Epithelial cell of proximal tubule (primary cell): Measurements from ENCODE around the gene NRAP. TPM values are rescaled to one million over a fixed set of nuclear protein-coding genes. Genes with fewer than 3 reads are reported as not detected.

Experiments
- DNase-seq: peaks from one replicate; pipeline ENCODE4 v3.0.0-alpha.2; 2011; ENCODE audit warnings: low read depth
- H3K4me3 ChIP-seq: 2 replicates; pipeline ENCODE4 v1.5.1; 2011; ENCODE audit warnings: low read depth, mild to moderate bottlenecking, low read length
- total RNA-seq: library from RNA; depleted of rRNA; stranded (reverse); fragments of >200 nt; gene quantifications from 2 replicates; pipeline ENCODE4 v1.2.3, GENCODE V29; 2015
- TF ChIP-seq, protein P1 (sequence below): conservative IDR thresholded peaks from 2 replicates; pipeline ENCODE4 v1.5.1; 2012; ENCODE audit warnings: low read depth, mild to moderate bottlenecking, low read length

NRAP gene
- total RNA-seq, 1 donor from 2014 or later: not detected

GRCh38 chr10:113617086-113617485 is 46.8 kb downstream of the NRAP start:
- H3K4me3 ChIP-seq: no peak overlapping the region
- TF ChIP-seq, protein P1, sequence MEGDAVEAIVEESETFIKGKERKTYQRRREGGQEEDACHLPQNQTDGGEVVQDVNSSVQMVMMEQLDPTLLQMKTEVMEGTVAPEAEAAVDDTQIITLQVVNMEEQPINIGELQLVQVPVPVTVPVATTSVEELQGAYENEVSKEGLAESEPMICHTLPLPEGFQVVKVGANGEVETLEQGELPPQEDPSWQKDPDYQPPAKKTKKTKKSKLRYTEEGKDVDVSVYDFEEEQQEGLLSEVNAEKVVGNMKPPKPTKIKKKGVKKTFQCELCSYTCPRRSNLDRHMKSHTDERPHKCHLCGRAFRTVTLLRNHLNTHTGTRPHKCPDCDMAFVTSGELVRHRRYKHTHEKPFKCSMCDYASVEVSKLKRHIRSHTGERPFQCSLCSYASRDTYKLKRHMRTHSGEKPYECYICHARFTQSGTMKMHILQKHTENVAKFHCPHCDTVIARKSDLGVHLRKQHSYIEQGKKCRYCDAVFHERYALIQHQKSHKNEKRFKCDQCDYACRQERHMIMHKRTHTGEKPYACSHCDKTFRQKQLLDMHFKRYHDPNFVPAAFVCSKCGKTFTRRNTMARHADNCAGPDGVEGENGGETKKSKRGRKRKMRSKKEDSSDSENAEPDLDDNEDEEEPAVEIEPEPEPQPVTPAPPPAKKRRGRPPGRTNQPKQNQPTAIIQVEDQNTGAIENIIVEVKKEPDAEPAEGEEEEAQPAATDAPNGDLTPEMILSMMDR: no peak
- no peak for DNase-seq

- no peak for DNase-seq
- TF ChIP-seq, protein P1: peak; percentile 74
- no peak overlapping the region for H3K4me3 ChIP-seq
Measured at GRCh38 chr10:113616244-113617074, 47.4 kb downstream of the NRAP start.

DNA sequence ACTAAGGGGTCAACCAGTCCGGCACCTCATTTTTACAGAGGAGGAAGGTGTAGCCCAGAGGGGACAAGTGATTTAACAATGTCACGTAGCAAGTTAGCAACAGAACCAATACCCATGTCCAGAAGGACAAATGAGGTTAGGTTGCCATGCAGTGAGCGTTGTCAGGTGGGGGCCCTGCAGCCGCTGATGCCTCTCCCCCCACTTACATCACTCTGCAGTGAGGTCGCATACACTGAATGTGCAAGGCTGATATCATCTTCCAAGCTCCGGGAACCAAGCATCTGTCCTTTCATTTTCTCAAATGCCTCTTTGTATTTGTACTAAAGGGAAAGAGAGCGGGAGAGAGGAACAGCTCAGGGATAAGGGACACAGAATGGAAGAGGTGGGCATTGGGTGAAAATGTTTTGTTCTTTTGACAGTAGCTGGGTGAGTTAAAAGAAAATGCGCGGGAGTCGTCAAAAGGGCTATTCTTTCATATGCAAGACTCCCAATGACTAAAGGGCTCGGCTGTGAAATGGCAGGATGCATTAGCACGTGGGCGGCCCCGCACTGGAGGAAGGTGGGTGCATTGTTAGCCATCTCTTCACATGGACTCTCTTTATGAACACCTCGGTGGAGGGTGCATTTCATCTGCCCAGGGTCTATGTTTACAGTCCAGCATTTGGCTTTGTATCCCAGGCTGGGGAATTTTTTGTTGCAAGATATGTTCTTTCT is 49.7 kb downstream of the NRAP start:
- TF ChIP-seq, protein P1: no peak
- DNase-seq: no peak
- H3K4me3 ChIP-seq: no peak overlapping the region

GRCh38 chr10:113613427-113613826 is 50.4 kb downstream of the NRAP start:
- DNase-seq: no peak
- H3K4me3 ChIP-seq: no peak overlapping the region
- TF ChIP-seq, protein P1: no peak

- H3K4me3 ChIP-seq: no peak overlapping the region
- TF ChIP-seq, protein P1: no peak
- DNase-seq: no peak
Measured at GRCh38 chr10:113612154-113612553, 51.7 kb downstream of the NRAP start.

GRCh38 chr10:113610631-113611601 is 52.9 kb downstream of the NRAP start:
- no peak overlapping the region for H3K4me3 ChIP-seq
- TF ChIP-seq, protein P1: no peak
- DNase-seq: no peak
